GM19455 (cell line): ENCODE data around the gene AHSA1.
A peak's percentile ranks its signal among the peaks of the same experiment; 100 is the strongest.

Experiments used
- ATAC-seq: cut with Tn5 transposase; IDR thresholded peaks from one replicate; pipeline ENCODE4 v1.9.1; 2021; ENCODE audit not compliant: unreplicated experiment

Gene AHSA1

GRCh38 chr14:77470224-77470870 is 12.5 kb downstream of the AHSA1 start:
- ATAC-seq, result no peak

- no peak for ATAC-seq
Observed at GRCh38 chr14:77473921-77474320, 16.0 kb downstream of the AHSA1 start.

- ATAC-seq, result no peak
Observed at GRCh38 chr14:77474479-77475177, 16.7 kb downstream of the AHSA1 start.

DNA sequence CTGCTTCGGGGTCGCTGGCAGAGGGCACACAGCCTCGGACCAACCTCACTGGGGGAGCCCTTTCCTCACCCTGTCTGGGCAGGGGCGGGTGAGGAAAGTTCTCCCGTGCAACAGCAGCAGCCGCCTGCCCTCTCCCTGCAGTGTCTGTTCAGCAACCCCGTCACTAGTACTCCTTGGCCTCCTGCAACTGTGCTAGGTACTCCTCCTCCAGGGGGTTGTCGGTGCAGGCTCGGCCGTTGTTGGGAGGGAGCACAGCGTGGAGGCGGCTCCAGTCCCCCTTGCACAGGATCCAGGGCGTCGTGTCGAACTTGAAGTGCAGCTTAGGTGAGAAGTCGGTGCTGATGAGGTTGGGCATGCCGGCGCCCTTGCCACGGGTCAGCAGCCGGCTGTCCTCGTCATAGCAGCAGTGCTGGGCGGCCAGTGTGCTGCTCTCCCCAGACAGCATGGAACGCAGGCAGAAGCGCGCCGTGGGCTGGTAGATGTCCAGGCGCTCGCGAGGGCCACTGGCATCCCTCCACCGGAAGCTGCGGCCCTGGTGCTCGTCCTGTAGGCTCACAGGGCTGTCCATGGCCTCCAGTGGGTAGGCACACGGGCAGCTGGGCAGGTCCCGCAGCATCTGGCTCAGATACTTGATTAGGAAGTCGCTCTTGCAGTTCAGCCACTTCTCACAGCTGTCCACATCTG is 17.7 kb downstream of the AHSA1 start:
- no peak for ATAC-seq

GRCh38 chr14:77478029-77478428 is 20.1 kb downstream of the AHSA1 start:
- no peak for ATAC-seq

DNA sequence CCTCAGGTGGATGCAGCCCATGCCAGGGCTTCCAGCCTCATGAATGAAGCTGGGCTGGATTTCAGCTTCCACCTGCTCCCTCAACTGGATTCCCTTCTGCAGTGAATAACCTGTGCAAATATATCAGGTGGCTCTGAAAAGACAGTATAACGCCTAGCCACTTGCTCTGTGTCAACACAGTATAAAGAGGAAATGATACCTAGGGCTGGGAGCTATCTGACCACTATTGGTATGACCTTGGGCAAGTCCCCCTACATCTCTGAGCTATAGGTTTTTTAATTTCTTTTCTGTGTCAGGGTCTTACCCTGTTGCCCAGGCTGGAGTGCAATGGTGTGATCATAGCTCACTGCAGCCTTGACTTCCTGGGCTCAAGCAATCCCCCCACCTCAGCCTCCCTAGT is 20.9 kb downstream of the AHSA1 start:
- ATAC-seq, result peak; percentile 90

GRCh38 chr14:77482422-77482821 is 24.5 kb downstream of the AHSA1 start:
- ATAC-seq, result no peak

DNA sequence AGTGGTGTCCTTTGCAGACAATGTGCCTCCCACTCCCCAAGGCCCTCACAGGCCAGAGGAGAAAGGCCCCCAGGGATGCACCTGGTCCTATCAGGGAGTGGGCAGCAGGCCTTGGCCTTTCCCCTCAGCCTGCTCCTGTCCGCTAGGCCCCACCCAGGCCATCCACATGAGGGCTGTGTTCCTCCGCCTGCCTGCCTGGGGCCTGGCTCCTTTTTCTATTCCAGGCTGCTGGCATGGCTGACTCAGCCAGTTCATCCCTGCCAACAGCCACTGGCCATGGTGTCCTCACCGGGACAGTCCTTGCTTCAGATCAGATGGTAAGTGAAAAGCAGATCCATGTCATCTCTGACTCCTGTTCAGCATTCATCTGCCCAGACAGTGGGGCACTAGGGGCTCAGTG is 27.4 kb downstream of the AHSA1 start:
- ATAC-seq, result no peak

DNA sequence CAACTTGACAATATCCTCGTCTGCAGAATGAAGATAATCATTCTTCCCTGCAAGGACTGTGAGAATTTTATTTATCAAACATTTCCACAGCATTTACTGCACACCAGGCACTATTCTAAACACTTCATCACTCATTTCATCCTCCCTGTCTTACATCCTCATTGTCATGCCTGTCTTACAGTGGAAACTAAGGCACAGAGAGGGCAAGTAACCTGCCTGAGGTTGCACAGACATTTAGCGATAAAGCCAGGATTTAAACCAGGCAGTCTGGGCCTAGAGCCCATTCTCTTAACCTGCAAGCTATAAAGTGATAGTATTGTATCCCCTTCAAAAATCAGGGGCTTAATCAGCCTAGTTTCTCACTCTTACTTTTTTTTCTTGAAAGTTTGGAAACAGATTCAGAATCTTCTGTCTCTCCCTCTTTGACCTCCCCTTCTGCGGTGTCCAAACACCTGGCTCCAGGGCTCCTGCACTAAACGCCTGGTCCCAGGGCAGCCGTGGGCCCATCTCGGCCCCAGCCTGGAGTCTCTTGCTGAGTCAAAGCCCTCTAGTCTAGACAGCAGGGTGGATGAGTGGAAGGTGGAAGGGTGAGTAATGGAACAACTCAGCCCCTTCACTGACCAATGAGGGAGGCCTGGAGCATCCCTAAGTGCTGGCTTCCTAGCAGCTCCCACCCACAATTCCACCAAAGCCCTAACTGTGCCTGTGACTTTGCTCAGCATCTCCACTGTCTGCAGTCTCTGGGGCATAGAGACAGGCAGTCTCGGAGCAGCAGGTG is 28.2 kb downstream of the AHSA1 start:
- ATAC-seq, result no peak

DNA sequence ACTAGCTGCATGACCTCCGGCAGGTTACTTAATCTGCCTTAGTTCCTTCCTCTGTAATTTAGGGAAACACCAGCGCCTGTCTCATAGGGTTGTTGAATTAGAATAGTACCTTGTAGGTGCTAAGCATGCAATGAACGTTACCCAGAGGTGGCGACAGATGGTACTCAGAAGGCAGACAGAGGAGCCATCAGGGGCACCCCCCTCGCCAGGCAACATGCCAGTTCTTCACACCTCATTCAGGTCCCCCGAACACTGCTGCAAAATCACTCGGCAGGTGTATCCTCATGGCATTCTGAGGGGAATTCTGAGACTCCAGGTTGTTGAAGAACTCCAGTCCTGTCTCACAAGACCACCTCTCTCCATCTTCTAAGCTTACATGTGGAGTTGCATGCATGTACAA is 30.7 kb downstream of the AHSA1 start:
- ATAC-seq, result no peak

DNA sequence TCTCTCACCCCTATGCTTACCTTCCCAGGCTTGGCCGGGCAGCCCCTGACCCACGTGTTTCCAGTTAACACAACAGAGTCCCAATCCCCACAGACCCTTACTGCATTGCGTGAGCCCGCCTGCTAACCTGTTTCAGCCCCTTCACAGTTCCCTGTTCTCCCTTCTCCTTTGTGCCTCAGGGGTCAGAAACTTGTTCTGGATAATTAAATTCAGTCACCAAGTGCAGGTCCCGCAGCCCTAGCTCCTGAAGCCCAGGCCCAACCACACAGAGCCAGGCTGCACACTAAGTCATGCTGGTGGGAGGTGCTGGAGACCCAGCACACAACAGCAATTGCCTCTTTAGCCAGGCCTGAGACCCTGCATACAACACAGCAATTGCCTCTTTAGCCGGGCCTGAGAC is 31.1 kb downstream of the AHSA1 start:
- ATAC-seq, result no peak

- no peak for ATAC-seq
Observed at GRCh38 chr14:77490347-77490986, 32.6 kb downstream of the AHSA1 start.

DNA sequence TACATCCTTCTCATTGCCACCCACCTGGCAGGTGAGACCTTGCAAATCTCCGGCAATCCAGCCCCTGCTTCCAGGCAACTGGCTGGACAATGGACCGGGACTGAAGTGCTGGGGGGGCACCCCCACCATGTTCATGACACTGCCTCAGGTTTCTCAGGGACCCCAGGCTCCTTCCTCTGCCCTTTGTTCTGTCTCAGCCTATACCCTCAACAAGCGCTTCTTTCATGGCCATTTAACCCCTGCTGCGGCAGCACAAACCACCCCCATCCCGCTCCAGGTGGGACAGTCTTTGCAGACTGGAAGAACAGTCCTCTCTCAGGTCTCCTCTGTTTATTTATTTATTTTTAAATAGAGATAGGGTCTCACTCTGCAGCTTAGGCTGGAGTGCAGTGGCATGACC is 33.2 kb downstream of the AHSA1 start:
- ATAC-seq, result no peak

- no peak for ATAC-seq
Observed at GRCh38 chr14:77495334-77495733, 37.4 kb downstream of the AHSA1 start.

DNA sequence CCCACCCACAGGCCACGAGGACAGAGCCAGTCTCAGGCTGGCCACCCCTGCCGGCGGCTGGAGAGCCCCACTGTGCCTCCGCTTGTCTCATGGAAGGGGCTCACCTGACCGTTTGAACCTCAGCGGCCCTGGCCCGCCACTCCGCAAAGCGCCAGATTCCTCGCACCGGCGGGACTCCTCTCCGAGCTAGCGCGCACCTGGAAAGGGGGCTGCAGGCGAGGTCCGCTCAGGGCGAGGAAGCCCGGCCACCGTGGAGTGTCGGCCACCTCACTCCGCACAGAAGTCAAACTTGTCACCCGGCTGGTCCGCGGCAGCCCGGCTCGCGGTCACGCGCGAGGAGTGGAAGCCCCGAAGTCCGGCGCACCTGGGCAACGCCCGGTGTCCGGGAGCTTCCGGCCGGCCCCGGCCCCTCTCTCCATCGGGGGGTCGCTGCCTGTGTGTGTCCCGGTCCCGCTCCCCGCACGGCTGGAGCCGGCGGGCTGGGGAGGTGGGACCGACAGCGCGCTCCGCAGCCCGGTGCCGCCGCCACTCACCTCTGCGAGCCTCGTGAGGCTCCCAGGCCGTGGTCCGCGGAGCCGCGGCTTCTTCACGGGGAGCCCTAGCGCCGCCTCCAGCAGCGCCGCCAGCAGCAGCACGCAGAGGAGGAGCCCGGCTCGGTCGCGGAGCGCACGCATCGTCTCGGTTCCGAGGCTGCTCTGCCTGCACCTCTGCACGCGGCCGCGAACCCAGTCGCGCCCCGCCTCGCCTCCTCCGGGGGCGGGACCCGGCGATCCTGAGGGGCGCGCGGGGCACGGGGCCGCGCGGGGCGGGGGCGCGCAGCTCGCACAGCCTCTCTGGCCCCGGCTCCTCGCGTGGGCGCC is 40.5 kb downstream of the AHSA1 start, which contains the start of gene ISM2:
ISM2 (minus strand) TSS at position 697 of the 860 bp plus-strand sequence; CDS start at position 674, 23 bp downstream.
- ATAC-seq, result peak; percentile 75

- ATAC-seq, result peak; percentile 30
Observed at GRCh38 chr14:77498984-77499527, 41.2 kb downstream of the AHSA1 start.

DNA sequence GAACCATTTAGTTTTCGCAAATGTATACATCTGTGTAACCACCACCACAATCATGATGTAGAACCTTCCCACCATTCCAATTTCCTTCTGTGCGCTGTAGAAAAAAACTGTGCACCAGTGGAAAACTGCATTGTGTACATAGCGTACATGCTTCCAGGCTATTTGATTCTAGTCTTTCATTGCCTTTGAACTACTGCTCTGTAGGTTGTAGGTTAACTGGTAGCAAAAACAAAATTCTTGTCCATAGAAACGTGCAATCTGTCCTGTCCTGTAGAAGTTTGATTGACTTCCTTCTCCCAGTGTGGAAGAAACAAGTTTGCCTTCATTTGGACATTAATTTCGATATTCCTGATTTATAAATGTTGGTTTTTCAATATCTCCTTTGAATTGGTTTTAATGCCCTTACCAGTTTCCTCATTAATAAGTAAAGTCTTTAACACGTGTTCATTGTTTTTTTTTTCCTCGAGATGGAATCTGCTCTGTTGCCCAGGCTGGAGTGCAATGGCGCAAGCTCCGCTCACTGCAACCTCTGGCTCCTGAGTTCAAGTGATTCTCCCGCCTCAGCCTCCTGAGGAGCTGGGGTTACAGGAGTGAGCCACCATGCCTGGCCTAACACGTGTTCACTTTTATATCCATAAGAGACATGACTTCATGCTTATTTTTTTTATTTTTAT is 44.4 kb downstream of the AHSA1 start:
- no peak for ATAC-seq

DNA sequence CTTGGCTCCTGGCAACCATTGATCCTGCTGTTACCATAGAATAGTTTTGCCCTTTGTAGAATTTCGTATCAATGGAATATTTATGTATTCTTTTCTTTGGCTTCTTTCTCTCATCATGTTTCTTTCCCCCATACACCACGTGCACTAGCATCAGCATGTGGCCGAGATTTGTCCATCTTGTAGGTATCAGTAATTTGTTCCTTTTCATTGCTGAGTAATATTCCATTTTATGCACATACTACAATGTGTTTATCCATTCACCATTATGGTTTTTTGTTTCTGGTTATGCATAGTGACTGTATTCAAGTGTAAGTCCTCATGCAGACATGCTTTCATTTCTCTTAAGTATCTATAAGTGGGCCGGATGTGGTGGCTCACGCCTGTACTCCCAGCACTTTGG is 45.2 kb downstream of the AHSA1 start:
- ATAC-seq, result no peak

DNA sequence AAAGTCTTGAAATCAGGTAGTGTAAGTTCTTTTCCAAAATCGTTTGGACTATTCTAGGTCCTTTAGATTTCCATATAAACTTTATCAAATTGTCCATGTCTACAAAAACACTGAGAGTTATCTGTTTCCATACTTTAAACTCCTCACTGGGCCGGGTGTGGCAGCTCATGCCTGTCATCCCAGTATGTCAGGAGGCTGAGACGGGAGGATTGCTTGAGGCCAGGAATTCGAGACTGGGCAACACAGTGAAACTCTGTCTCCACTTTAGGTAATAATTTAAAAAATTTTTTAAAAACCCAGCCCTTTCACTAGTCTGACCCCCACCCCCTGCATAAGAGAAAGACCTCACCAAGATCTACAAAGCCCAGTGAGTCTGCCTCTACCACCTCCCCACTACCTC is 47.1 kb downstream of the AHSA1 start:
- ATAC-seq, result no peak
